Forelimb muscle (tissue), 1 donor: ENCODE measurements around the gene SORCS2. TPM values are rescaled to one million over a fixed set of nuclear protein-coding genes. Genes with fewer than 3 reads are reported as not detected.

Source experiments
- DNase-seq: peaks from one replicate; pipeline ENCODE4 v3.0.0-alpha.2; 2013; ENCODE audit warnings: low read depth
- polyA plus RNA-seq: library from polyadenylated mRNA; unstranded; fragments of 120-200 nt; gene quantifications from one replicate; pipeline ENCODE4 v1.2.1, GENCODE V29; 2013; ENCODE audit not compliant: insufficient read length

Gene SORCS2
- polyA plus RNA-seq, 1 donor = 8.8 TPM

- no peak for DNase-seq
These were observed 456.4 kb downstream of the SORCS2 start for GRCh38 chr4:7648544-7649395.

- no peak for DNase-seq
These were observed 457.0 kb downstream of the SORCS2 start for GRCh38 chr4:7649411-7649740.

GRCh38 chr4:7649741-7650531, 457.6 kb downstream of the SORCS2 start:
- DNase-seq = no peak

DNA sequence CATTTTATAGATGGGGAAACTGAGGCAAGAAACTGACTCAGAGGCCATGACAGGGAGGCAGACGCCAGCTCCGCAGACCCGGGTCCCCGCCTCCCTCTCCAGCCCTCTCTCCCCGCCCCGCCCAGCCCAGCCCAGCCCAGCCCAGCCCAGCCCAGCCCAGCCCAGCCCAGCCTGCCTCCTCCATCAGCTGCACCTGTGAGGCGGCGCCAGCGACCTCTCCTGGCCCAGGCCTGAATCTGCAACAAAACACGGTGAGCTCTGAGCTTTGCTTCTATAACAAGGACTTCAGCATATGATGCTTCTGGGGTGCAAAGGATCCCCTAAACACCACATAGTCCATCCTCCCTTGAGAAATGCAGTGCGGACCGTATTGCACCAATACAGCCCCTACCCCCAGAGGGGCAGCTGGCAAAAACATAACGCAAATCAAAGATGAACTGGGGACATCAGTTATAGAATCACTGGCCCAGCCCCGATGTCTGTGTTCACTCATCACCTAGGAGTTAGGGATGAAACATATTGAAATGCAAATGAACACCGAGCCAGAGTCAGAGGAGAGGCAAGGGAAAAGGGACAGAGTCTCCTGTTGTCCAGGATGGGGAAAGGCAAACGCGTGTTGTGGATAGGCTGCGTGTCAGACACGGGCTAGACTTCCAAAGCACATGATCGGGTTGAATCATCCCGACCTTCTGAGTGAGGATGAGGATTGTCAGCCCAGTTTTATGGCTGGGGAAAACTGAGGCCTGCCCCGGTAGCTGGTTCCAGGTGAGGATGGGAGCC, 458.5 kb downstream of the SORCS2 start:
- DNase-seq = no peak

DNA sequence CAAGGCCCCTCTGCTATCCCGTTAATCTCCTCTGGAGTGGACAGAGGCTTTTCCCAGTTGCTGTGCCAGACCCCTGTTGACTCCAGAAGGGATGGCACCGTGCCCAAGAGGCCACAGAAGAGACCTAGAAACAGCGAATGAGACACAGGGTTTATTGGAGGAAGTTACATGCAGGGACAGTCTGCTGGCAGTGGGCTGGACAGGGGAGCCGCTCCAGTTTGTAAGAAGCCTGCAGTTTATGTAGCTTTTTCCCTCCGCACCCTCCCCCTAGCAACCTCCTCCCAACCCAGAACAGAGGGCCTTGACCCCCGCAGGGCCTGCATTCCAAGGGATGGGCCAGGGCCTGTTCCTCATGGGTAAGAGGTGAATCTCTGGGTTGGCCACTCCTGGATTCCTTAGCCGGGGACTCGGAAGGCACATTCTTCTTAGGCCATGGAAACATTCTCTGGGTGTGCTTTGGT, 459.2 kb downstream of the SORCS2 start:
- DNase-seq = no peak

DNA sequence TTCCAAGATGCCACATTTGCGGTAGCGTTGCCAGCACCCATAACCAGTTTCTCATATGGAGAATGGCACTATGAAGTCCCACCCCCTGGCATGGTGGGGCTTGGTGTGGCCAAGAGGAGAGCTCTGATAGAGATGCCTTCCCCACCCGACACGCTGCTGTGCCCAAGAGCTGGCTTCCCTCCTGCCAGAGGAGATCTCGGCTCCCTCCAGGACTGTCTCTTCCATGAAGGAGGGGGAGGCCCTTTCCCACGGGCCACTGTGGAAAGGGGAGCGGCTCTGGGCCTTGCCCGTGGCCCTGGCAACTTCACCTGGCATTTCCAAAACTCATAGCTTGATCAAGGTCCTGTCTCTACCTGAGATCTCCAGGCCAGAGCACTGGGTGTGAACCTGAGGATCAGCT, 459.7 kb downstream of the SORCS2 start:
- DNase-seq = no peak

GRCh38 chr4:7652451-7652881, 460.1 kb downstream of the SORCS2 start:
- DNase-seq = no peak

DNA sequence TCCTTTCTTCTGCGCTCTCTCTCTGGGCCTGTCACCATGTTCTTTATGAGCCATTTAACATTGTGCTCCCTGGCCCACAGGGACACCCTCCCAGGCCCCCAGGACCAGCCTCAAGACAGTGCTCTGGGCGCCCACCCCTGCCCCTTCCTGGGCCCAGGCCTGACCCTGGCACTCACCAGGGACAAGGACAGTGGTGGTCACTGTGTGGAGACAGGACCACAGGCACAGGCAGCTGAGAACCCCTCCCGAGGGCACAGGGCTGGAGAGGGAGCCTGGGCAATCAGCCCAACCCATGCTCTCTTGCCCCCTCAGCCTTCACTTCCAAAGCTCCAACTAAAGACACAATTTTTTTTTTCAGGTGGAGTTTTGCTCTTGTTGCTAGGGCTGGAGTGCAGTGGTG, 460.6 kb downstream of the SORCS2 start:
- DNase-seq = no peak

- DNase-seq = no peak
These were observed 461.4 kb downstream of the SORCS2 start for GRCh38 chr4:7653510-7654369.

GRCh38 chr4:7654550-7655445, 462.5 kb downstream of the SORCS2 start:
- no peak for DNase-seq

DNA sequence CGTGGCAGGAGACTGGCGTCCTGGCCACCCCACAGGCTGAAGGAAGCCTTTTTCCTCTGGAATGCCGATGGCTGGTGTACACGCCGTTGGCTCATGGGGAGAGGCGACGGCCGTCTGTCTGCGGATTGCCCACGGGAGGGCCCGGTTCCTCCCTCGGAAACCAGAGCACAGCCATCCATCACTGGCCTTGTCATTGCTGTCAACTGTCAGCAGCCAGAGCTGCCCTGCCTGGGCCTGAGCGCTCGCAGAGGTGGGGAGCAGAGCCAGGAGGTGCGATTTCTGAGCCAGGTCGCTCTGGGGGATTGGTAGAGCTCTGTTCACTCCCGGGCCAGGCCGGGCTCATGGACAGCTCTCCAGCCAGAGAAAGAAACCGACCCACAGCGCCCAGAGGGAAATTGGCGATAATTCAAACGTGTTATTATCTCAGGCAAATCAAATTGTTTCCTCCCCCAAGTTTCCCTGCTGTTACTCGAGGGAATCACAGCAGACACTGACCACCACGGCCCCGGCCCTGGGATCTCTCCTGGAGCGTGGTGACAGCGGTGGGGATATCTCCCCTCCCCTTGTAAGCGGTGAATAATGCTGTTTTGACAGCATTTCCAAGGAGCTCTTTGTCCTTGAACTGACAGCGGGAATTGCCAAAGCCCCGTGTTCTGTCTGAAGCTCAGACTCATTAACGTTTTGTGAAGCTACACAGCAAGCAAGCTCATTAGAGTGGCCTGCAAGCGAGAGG, 463.3 kb downstream of the SORCS2 start:
- no peak for DNase-seq

- DNase-seq = no peak
These were observed 464.0 kb downstream of the SORCS2 start for GRCh38 chr4:7656244-7656800.

GRCh38 chr4:7657545-7658297, 465.4 kb downstream of the SORCS2 start:
- no peak for DNase-seq

GRCh38 chr4:7658341-7659204, 466.2 kb downstream of the SORCS2 start:
- DNase-seq = no peak

GRCh38 chr4:7659429-7660175, 467.3 kb downstream of the SORCS2 start:
- no peak for DNase-seq

- no peak for DNase-seq
These were observed 468.1 kb downstream of the SORCS2 start for GRCh38 chr4:7660176-7661039.
